DMS79 treated with DMSO at 0.1 percent for 48 hours (cell line): ENCODE measurements around the gene CACNG1.
A peak's percentile ranks its signal among the peaks of the same experiment; 100 is the strongest.

Experiments
- DNase-seq: peaks from one replicate; lab custom pipeline; 2025; lab: John Stamatoyannopoulos, UW

CACNG1 gene

GRCh38 chr17:67051837-67052236 lies 7.5 kb downstream of the CACNG1 start:
- peak; percentile 20 for DNase-seq

- DNase-seq = no peak
Measured at GRCh38 chr17:67052720-67053437, 8.5 kb downstream of the CACNG1 start.

- DNase-seq = no peak
Measured at GRCh38 chr17:67053438-67054000, 9.2 kb downstream of the CACNG1 start.

- no peak for DNase-seq
Measured at GRCh38 chr17:67054011-67054591, 9.7 kb downstream of the CACNG1 start.

GRCh38 chr17:67054608-67055007 lies 10.3 kb downstream of the CACNG1 start:
- no peak for DNase-seq

GRCh38 chr17:67055041-67055443 lies 10.7 kb downstream of the CACNG1 start:
- no peak for DNase-seq

- no peak for DNase-seq
Measured at GRCh38 chr17:67055811-67056745, 11.7 kb downstream of the CACNG1 start.

GRCh38 chr17:67056746-67057490 lies 12.6 kb downstream of the CACNG1 start:
- no peak for DNase-seq

GRCh38 chr17:67058036-67058435 lies 13.7 kb downstream of the CACNG1 start:
- no peak for DNase-seq

GRCh38 chr17:67059372-67059771 lies 15.0 kb downstream of the CACNG1 start:
- no peak for DNase-seq

- DNase-seq = no peak
Measured at GRCh38 chr17:67063141-67063540, 18.8 kb downstream of the CACNG1 start.

GRCh38 chr17:67066717-67067116 lies 22.4 kb downstream of the CACNG1 start:
- DNase-seq = no peak

- DNase-seq = no peak
Measured at GRCh38 chr17:67067571-67068482, 23.5 kb downstream of the CACNG1 start.

- DNase-seq = peak; percentile 70
Measured at GRCh38 chr17:67068999-67069398, 24.6 kb downstream of the CACNG1 start.

- DNase-seq = no peak
Measured at GRCh38 chr17:67069603-67070136, 25.3 kb downstream of the CACNG1 start.

GRCh38 chr17:67071595-67071994 lies 27.2 kb downstream of the CACNG1 start:
- DNase-seq = no peak

- no peak for DNase-seq
Measured at GRCh38 chr17:67072885-67073284, 28.5 kb downstream of the CACNG1 start.

- DNase-seq = no peak
Measured at GRCh38 chr17:67074781-67075180, 30.4 kb downstream of the CACNG1 start.

- no peak for DNase-seq
Measured at GRCh38 chr17:67076290-67076689, 31.9 kb downstream of the CACNG1 start.

GRCh38 chr17:67078292-67078691 lies 33.9 kb downstream of the CACNG1 start:
- DNase-seq = no peak
